IMR-90 (cell line): ENCODE measurements around the gene RAC2.

ENCODE experiments used
- CEBPB ChIP-seq: IDR thresholded peaks from 2 replicates; pipeline ENCODE4 v1.6.1; 2012; ENCODE audit warnings: low read depth, low read length, improper control_type of control experiment
- MAZ ChIP-seq: IDR thresholded peaks from 2 replicates; pipeline ENCODE4 v1.6.1; 2012; ENCODE audit warnings: low read depth, mild to moderate bottlenecking, low read length, improper control_type of control experiment, moderate library complexity, borderline replicate concordance
- POLR2A ChIP-seq: IDR thresholded peaks from 2 replicates; pipeline ENCODE4 v1.6.1; 2012; ENCODE audit warnings: mild to moderate bottlenecking, low read depth, low read length
- RCOR1 ChIP-seq: IDR thresholded peaks from 2 replicates; pipeline ENCODE4 v1.6.1; 2012; ENCODE audit warnings: mild to moderate bottlenecking, low read length, improper control_type of control experiment; ENCODE audit not compliant: insufficient replicate concordance
- TF ChIP-seq, protein P1 (sequence below): conservative IDR thresholded peaks from 2 replicates; pipeline ENCODE4 v1.5.1; 2012; ENCODE audit warnings: mild to moderate bottlenecking, low read depth, low read length, improper control_type of control experiment

DNA sequence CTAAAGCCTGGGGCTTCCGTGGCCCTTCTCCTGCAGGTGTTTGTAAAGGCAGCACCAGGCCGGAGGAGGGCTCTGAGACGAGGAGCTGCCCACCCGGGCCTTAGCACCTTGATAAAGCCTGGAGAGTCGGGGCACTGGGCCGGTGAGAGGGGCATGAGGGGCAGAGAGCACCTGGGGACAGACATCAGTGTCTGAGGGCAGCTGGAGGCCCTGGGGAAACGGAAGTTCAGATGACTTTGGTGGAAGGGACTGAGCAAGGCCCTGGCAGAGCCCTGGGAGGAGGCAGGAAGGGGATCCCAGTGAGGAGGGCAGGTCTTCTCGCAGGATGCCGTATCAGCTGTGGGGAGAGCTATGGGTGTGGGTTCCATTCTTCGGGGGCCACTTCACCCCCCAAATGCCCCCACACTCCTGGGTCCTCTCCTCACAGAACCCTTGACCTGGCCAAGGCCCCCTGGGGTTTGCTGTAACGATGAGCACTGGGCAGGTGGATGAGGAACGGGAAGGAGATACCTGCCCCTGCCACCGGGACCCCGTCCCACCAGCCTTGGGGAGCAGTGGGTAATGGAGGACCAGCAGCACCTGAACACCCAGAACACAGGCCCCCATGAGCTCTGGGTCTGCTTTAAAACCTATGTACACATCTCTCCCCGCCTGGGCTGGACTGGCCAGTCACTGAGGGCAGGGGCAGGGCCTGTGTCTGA, 63.4 kb downstream of the RAC2 start:
- TF ChIP-seq CEBPB (no peak), RCOR1 (no peak), MAZ (no peak), POLR2A (no peak)
- TF ChIP-seq, protein P1, sequence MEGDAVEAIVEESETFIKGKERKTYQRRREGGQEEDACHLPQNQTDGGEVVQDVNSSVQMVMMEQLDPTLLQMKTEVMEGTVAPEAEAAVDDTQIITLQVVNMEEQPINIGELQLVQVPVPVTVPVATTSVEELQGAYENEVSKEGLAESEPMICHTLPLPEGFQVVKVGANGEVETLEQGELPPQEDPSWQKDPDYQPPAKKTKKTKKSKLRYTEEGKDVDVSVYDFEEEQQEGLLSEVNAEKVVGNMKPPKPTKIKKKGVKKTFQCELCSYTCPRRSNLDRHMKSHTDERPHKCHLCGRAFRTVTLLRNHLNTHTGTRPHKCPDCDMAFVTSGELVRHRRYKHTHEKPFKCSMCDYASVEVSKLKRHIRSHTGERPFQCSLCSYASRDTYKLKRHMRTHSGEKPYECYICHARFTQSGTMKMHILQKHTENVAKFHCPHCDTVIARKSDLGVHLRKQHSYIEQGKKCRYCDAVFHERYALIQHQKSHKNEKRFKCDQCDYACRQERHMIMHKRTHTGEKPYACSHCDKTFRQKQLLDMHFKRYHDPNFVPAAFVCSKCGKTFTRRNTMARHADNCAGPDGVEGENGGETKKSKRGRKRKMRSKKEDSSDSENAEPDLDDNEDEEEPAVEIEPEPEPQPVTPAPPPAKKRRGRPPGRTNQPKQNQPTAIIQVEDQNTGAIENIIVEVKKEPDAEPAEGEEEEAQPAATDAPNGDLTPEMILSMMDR = no peak
